T-helper 2 cell treated with Interferon-gamma antibody and Interleukin-4, amounts not matched to agents 5 μg/mL and 100 μg/mL, for 36 hours (primary cell): Measurements from ENCODE around the gene VAMP5.
"Not testable (repeated sequence)": the region's sequence is repeated elsewhere in the genome, so short reads cannot be mapped to it uniquely, and the experiment has no call there.

Source experiments
- DNase-seq: peaks from one replicate; pipeline ENCODE4 v3.0.0; 2021; ENCODE audit warnings: low spot score
- H3K27ac Mint-ChIP-seq: one replicate; pipeline ENCODE4 v1.8.0; 2021; ENCODE audit warnings: mild to moderate bottlenecking, mixed read lengths
- H3K27me3 Mint-ChIP-seq: one replicate; pipeline ENCODE4 v1.8.0; 2021; ENCODE audit warnings: low read depth, mixed read lengths
- H3K36me3 Mint-ChIP-seq: one replicate; pipeline ENCODE4 v1.8.0; 2021; ENCODE audit warnings: low read depth, mixed read lengths
- H3K4me1 Mint-ChIP-seq: one replicate; pipeline ENCODE4 v1.8.0; 2021; ENCODE audit warnings: low read depth, mixed read lengths
- H3K4me3 Mint-ChIP-seq: one replicate; pipeline ENCODE4 v1.8.0; 2022; ENCODE audit warnings: mild to moderate bottlenecking, moderate library complexity, mixed read lengths
- H3K9me3 Mint-ChIP-seq: one replicate; pipeline ENCODE4 v1.8.0; 2021; ENCODE audit warnings: mixed read lengths

The VAMP5 gene, protein sequence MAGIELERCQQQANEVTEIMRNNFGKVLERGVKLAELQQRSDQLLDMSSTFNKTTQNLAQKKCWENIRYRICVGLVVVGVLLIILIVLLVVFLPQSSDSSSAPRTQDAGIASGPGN

DNA sequence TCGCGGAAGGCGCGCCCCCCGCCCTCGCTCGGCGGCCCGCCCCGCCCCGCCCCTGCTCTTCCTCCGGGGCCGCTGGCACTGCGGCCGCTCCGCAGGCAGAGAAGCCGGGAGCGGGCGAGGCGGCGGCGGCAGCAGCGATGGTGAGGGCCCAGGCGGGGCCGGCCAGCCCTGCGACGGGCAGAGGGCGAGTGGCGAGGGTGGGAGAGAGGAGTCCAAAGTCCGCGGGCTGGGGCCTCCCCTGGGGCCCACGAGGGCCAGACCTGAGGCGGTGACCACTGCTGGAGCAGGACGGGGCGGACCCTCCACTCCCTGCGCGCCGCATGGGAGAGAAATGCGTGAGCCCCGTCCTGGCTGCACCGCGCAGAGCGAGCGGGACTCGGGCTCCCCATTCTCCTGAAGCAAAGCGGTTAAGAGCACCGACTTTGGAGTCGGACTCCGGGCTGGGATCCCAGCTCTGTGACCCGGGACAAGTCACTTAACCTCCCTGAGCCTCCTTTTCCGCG, at the start of gene VAMP5:
VAMP5 (plus strand) TSS at position 78 of the 503 bp plus-strand sequence; CDS start at position 138, 60 bp downstream.
- H3K27me3 Mint-ChIP-seq: no peaks in the 10 kb centered on the region
- peak within 1 kb of the TSS; percentile 85 for H3K4me3 Mint-ChIP-seq
- DNase-seq: no peak
- peak within 1 kb of the TSS; percentile 85 for H3K27ac Mint-ChIP-seq
- H3K4me1 Mint-ChIP-seq: peaks cover 41% of the 10 kb centered on the region
- H3K36me3 Mint-ChIP-seq: peaks cover 24% of the 10 kb centered on the region
- no peaks in the 10 kb centered on the region for H3K9me3 Mint-ChIP-seq

DNA sequence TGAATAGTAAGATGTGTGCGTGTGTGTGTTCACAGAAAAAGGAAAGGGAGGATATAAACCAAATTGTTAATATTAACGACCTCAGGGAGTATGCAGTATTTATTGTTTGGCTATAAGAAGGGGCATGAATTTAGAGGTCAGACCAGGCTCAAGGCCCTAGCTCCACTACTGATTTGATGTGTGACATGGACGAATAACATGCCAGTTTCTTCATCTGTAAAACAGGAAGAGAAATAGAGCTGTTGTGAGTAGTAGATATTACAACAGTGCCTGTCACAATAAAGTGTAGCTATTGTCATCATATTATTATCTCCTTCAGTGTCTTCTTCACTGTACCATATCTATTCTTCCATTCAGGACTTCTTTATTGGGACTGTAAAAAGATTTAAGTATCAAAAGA, 49.4 kb upstream of the VAMP5 start:
- no peaks in the 10 kb centered on the region for H3K9me3 Mint-ChIP-seq
- H3K4me3 Mint-ChIP-seq: no peak overlapping the region
- H3K36me3 Mint-ChIP-seq: peaks cover 6% of the 10 kb centered on the region
- H3K4me1 Mint-ChIP-seq: peaks cover 16% of the 10 kb centered on the region
- DNase-seq: no peak
- H3K27ac Mint-ChIP-seq: no peak overlapping the region
- peaks cover 7% of the 10 kb centered on the region for H3K27me3 Mint-ChIP-seq

DNA sequence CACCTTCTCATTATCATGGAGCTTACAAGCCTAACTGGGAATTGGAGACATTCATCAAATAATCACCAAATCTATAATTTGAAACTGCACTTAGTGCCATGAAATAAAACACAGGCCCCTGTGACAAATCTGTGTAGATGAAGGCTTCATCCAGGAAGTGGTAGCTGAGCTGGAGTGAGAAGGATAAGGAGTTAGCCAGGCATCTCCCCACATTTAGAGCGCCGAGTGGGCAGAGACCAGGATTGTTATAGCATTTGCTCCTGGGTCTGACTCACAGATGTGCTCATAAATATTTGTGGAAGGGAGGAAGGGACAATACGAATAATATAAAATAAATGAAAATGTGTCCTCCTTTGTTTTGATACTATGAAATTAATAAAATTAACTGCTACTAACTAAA, 47.8 kb upstream of the VAMP5 start:
- Mint-ChIP-seq H3K27ac (no peak overlapping the region), H3K27me3 (peaks cover 3% of the 10 kb centered on the region), H3K9me3 (no peaks in the 10 kb centered on the region), H3K4me1 (peaks cover 26% of the 10 kb centered on the region), H3K4me3 (no peak overlapping the region), H3K36me3 (peaks cover 22% of the 10 kb centered on the region)
- no peak for DNase-seq

DNA sequence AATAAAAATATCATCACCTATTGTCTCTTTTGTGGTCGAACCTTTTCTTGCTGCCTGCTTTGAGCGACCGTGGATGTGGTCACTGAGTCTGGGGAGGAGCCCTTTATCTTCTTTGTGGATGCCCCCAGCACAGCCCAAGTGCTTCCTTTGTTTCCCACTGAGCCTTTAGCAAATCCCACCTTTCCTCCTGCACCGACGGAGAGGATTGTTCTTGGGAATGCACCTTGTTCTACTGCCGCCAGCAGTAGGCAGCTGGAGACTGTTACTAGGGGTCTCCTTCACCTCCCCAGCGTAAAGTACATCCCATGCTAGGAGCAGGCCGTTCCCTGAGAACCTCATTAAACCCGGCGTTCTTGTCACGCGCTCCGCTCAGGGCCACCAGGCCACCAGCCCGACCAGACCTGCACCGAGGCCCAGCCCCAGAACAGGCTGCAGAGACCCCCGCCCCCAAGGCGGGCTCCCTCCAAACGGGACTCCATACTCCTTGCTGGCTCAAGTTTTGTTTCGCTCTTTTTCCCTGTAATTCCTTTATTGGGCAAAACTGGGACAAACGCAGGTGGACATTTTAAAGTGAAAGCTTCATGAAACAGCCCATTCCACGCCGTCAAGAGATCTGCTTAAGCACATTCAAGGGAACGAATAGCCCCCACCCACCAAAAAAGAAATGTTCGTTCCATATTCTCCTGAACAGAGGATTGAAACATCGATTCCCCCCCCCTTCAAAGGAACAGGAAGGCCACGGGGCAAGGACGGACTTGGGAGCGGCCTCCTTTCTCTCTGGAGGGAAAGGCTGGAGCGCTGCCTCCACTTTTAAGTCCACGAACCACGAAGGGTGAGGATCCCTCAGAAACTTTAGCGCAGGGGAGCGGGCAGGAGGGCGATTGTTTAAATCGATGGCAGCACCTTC, 46.4 kb upstream of the VAMP5 start:
- peak; percentile 17 for DNase-seq
- H3K4me1 Mint-ChIP-seq: peaks cover 36% of the 10 kb centered on the region
- H3K9me3 Mint-ChIP-seq: no peaks in the 10 kb centered on the region
- H3K4me3 Mint-ChIP-seq: peak overlapping the region; percentile 94
- H3K36me3 Mint-ChIP-seq: peaks cover 35% of the 10 kb centered on the region
- no peaks in the 10 kb centered on the region for H3K27me3 Mint-ChIP-seq
- peak overlapping the region; percentile 97 for H3K27ac Mint-ChIP-seq

DNA sequence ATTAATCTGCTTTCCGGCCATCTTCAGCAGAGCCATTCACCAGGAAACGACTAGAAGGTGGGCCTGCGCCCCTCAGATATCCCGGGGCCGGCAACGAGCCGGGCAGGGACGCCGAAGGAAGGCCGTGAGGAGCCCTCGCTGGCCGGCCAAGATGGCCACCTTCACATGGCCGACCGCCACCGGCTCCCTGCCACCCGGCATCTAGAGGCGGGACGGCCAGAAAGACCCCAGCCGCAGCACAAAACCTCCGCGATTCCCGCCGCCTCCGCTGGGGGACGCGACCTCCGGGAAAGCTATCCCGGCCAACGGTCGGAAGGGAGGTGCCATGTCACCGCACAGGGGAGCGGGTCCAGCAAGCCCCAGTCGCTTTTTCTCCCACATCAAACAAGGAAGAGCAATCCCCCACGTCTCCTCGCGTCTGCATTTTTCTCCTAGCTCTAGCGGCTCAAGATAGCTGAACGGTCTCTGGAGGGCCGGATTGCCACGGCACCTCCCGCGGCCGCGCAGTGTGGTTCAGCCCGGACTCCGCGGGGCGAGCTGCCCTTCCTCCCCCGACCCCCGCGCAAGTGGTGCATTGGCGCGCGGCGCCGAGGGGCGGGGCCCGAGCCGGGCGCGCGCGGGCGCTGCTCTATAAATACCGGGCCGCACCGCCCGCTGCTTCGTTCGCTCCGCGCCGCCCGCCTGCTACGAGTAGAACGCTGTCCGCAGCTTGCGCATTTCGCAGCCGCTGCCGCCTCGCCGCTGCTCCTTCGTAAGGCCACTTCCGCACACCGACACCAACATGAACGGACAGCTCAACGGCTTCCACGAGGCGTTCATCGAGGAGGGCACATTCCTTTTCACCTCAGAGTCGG, 45.5 kb upstream of the VAMP5 start, which contains the start of gene MAT2A:
MAT2A (plus strand) TSS at position 662 of the 854 bp plus-strand sequence; CDS start at position 782, 120 bp downstream.
- peak; percentile 92 for DNase-seq
- peak within 1 kb of the TSS; percentile 97 for H3K27ac Mint-ChIP-seq
- H3K4me1 Mint-ChIP-seq: peaks cover 41% of the 10 kb centered on the region
- H3K4me3 Mint-ChIP-seq: peak within 1 kb of the TSS; percentile 96
- H3K9me3 Mint-ChIP-seq: no peaks in the 10 kb centered on the region
- peaks cover 43% of the 10 kb centered on the region for H3K36me3 Mint-ChIP-seq
- H3K27me3 Mint-ChIP-seq: no peaks in the 10 kb centered on the region

DNA sequence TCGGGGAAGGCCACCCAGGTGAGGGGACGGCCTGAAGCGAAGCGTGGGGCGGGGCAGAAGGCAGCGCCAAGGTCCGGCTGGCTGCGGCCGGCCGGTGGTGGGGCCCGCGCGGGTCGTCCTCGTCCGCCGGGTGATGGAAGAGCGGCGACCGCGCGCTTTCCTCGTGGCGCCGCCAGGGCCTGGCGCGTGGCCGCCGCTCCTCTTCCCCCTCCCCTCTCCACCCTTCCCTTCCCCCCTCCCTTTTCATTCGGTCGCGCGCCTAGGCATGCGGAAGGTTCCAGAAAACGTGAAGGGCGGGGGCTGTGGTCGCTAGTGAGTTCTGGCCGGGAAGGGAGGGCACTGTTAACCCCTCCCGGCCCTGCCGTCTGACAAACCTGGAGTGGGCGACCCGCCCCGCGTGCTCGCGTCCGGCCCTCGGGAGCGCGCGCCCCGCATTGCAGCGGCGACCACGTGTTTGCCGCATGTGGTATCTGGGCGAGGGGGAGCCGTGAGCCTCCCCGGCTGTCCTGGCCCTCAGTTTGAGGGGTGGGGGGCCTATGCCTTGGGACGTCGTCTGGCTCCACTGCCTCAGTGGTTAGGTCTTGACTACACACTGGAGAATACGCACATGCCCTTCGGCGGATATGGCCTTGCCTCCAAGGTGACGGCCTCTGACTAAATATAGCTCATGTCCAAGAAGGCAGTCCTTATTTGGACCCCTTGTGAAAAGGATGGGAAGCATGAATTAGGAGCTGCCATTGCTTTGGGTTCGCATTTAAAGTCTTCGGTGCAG, 44.7 kb upstream of the VAMP5 start:
- Mint-ChIP-seq H3K36me3 (peaks cover 50% of the 10 kb centered on the region), H3K27me3 (no peaks in the 10 kb centered on the region), H3K4me1 (peaks cover 48% of the 10 kb centered on the region), H3K4me3 (peak overlapping the region; percentile 96), H3K9me3 (no peaks in the 10 kb centered on the region), H3K27ac (peak overlapping the region; percentile 97)
- DNase-seq: peak; percentile 78

DNA sequence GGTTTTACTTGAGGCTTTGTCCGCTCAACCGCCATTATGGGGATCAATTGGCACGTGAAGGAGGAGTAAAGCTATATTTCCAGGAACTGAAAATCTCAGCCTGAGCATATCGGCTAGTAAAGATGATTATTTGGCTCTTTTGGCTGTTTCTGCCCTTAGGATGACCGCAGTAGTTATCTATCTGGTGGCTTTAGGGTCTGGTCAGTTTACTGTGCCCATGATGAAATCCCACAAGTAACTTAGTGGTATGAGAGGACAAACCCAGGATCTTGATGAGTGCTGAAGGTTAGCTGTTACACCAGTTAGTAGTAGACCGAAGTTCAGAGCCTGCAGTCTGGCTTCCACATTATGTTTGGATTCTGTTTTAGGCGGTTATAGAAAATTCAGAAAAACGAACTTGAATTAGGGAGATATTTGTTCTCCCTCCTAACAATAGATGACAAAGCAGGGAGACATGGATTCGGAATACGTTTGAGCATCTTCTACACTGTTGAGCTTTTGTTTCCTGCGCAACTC, 44.0 kb upstream of the VAMP5 start:
- H3K27me3 Mint-ChIP-seq: no peaks in the 10 kb centered on the region
- peaks cover 48% of the 10 kb centered on the region for H3K4me1 Mint-ChIP-seq
- H3K9me3 Mint-ChIP-seq: no peaks in the 10 kb centered on the region
- H3K36me3 Mint-ChIP-seq: peaks cover 56% of the 10 kb centered on the region
- peak overlapping the region; percentile 97 for H3K27ac Mint-ChIP-seq
- no peak for DNase-seq
- peak overlapping the region; percentile 96 for H3K4me3 Mint-ChIP-seq

DNA sequence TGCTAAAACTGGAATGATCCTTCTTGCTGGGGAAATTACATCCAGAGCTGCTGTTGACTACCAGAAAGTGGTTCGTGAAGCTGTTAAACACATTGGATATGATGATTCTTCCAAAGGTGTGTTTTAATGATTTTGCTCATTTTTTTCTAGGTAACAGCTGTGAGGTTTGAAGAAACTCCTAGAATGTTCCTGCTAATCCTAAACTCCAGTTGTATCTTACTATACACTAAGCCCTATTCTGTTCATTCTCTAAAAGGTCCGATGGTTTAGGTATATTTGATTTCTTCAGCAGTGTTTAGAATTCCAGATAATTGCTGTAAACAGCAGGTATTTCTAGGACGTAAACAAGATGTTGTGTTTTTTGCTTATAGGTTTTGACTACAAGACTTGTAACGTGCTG, 43.0 kb upstream of the VAMP5 start:
- DNase-seq: no peak
- Mint-ChIP-seq H3K36me3 (peaks cover 59% of the 10 kb centered on the region), H3K4me1 (peaks cover 46% of the 10 kb centered on the region), H3K27ac (no peak overlapping the region), H3K4me3 (peak overlapping the region; percentile 96), H3K27me3 (no peaks in the 10 kb centered on the region), H3K9me3 (no peaks in the 10 kb centered on the region)

DNA sequence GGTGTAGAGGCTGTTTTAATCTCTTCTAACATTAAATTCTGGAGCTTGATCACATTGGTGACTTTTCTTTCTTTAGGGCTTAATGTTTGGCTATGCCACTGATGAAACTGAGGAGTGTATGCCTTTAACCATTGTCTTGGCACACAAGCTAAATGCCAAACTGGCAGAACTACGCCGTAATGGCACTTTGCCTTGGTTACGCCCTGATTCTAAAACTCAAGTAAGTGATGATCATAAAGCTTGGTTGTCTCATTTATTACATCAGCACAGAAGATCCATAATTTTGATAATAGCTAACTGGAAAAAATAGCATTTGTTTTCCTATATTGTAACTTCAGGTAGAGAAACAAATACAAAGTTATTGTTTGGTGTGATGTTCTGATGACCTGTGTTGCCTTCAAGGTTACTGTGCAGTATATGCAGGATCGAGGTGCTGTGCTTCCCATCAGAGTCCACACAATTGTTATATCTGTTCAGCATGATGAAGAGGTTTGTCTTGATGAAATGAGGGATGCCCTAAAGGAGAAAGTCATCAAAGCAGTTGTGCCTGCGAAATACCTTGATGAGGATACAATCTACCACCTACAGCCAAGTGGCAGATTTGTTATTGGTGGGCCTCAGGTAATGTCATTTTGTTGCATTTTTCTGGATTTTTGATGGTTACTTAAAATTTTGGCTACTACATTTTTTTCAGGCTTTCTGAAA, 42.3 kb upstream of the VAMP5 start:
- Mint-ChIP-seq H3K9me3 (no peaks in the 10 kb centered on the region), H3K4me3 (peak overlapping the region; percentile 96), H3K27me3 (no peaks in the 10 kb centered on the region), H3K27ac (no peak overlapping the region), H3K4me1 (peaks cover 42% of the 10 kb centered on the region), H3K36me3 (peaks cover 62% of the 10 kb centered on the region)
- DNase-seq: no peak

DNA sequence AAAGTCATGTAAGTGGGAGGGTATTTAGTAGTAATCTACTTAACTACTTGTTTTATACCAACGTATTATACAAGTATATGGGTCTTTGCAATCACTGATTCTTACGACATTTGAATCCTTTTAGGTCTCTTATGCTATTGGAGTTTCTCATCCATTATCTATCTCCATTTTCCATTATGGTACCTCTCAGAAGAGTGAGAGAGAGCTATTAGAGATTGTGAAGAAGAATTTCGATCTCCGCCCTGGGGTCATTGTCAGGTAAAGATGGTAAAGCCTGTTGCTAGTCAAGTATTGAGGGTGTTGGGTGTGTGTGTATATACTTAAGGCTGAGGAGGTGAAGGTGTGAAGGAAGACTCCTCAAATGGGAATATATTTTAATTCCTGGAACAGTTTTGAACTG, 41.5 kb upstream of the VAMP5 start:
- Mint-ChIP-seq H3K36me3 (peaks cover 64% of the 10 kb centered on the region), H3K9me3 (no peaks in the 10 kb centered on the region), H3K27me3 (no peaks in the 10 kb centered on the region), H3K4me1 (peaks cover 36% of the 10 kb centered on the region), H3K4me3 (peak overlapping the region; percentile 37), H3K27ac (peak overlapping the region; percentile 7)
- no peak for DNase-seq

DNA sequence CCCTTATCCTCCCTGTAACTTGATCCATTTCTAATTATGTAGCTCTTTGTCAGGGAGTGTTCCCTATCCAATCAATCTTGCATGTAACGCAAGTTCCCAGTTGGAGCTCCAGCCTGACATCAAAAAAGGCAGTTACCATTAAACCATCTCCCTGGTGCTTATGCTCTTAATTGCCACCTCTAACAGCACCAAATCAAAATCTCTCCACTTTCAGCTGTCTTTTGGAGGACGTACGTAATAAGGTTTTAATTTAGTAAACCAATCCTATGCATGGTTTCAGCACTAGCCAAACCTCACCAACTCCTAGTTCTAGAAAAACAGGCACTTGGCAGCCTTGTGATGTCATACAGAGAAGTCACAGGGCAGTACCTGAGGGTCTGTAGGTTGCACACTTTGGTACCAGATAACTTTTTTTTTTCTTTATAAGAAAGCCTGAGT, 40.0 kb upstream of the VAMP5 start:
- not testable (repeated sequence) for H3K4me3 Mint-ChIP-seq

DNA sequence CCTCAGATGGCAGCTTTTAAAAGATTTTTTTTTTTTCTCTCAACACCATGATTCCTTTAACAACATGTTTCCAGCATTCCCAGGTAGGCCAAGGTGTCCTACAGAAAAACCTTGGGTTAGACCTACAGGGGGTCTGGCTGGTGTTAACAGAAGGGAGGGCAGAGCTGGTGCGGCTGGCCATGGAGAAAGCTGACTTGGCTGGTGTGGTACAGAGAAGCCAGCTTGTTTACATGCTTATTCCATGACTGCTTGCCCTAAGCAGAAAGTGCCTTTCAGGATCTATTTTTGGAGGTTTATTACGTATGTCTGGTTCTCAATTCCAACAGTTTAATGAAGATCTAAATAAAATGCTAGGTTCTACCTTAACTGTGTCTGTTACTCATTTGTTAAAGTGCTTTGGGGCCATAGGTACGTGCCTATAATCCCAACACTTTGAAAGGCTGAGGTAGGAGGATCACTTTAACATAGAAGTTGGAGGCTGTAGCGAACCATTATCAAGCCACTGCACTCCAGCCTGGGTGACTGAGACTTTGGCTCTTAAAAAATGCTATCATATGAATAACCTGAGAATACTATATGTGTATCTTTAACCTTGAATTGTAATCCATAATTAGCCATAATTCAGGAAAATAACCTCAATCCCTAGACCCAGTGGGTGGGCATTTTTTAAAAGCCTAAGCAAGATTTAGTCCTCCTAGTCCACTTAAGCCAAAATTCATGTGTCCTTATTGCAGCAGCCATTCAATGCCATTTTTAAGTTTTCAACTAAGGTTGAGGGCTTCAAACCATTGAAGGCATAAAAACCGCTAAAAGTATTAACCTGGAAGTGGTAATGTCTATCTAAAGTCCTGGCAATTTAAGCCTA, 39.1 kb upstream of the VAMP5 start:
- not testable (repeated sequence) for DNase-seq, H3K9me3 Mint-ChIP-seq, H3K4me3 Mint-ChIP-seq, H3K27me3 Mint-ChIP-seq, H3K27ac Mint-ChIP-seq
- Mint-ChIP-seq H3K36me3 (peaks cover 66% of the 10 kb centered on the region), H3K4me1 (peaks cover 36% of the 10 kb centered on the region)

More for the DNA sequence above, 40.0 kb upstream of the VAMP5 start:
- H3K27ac Mint-ChIP-seq, H3K9me3 Mint-ChIP-seq, H3K27me3 Mint-ChIP-seq, DNase-seq: not testable (repeated sequence)
- H3K36me3 Mint-ChIP-seq: peaks cover 67% of the 10 kb centered on the region
- H3K4me1 Mint-ChIP-seq: peaks cover 37% of the 10 kb centered on the region
